HEK293 (cell line): ENCODE measurements around the gene ASTN2.

Experiments used
- CTCF ChIA-PET: fragments of 350-600 bp; formaldehyde crosslinking; extraction: SDS; loops from one replicate; lab custom pipeline; 2021; ENCODE audit warnings: antibody characterized with exemption; lab: Yijun Ruan, JAX
- POLR2A ChIA-PET: fragments of 300-600 bp; formaldehyde crosslinking; extraction: SDS; loops from one replicate; lab custom pipeline; 2020; ENCODE audit warnings: antibody characterized with exemption, inconsistent platforms; lab: Yijun Ruan, JAX
- H3K27ac ChIP-seq: fragments of 200-500 bp; sonication (Bioruptor generic); 2 replicates; pipeline ENCODE4 v1.5.1; 2014; ENCODE audit warnings: low read depth, low read length, control low read depth, inconsistent platforms; ENCODE audit errors: extremely low read depth
- H3K36me3 ChIP-seq, 2 experiments: fragments of 200-500 bp in 1 of 2; sonication (Bioruptor generic) in 1 of 2; 1 replicate in 1 of 2; 2 replicates in 1 of 2; pipeline ENCODE4 v1.5.1; 2014 to 2017; ENCODE audit warnings: inconsistent platforms in 2 of 2, low read length in 2 of 2; ENCODE audit not compliant: control insufficient read depth in 2 of 2, insufficient read depth in 1 of 2
- H3K4me1 ChIP-seq: fragments of 200-500 bp; sonication (Bioruptor generic); 2 replicates; pipeline ENCODE4 v1.5.1; 2014; ENCODE audit warnings: mild to moderate bottlenecking, low read length, inconsistent platforms; ENCODE audit not compliant: control insufficient read depth, insufficient read depth
- H3K4me3 ChIP-seq: 2 replicates; pipeline ENCODE4 v1.5.1; 2011; ENCODE audit warnings: low read depth, mild to moderate bottlenecking, control low read depth, low read length, moderate library complexity
- H3K9me3 ChIP-seq: fragments of 200-500 bp; sonication (Bioruptor generic); 2 replicates; pipeline ENCODE4 v1.5.1; 2014; ENCODE audit warnings: low read depth, low read length, inconsistent platforms; ENCODE audit not compliant: control insufficient read depth, insufficient read depth
- HOXD13 ChIP-seq: sonication (generic); formaldehyde crosslinking; IDR thresholded peaks from 2 replicates; pipeline ENCODE4 v1.8.0; 2022; ENCODE audit warnings: missing genetic modification reagents, borderline replicate concordance
- INSM2 ChIP-seq: fragments of 450-650 bp; formaldehyde crosslinking; IDR thresholded peaks from 2 replicates; pipeline ENCODE4 v1.5.1; 2016; ENCODE audit warnings: missing biosample characterization, missing genetic modification characterization
- SCRT2 ChIP-seq: fragments of 450-650 bp; formaldehyde crosslinking; IDR thresholded peaks from 2 replicates; pipeline ENCODE4 v1.5.1; 2016; ENCODE audit warnings: missing biosample characterization, missing genetic modification characterization
- ZBTB48 ChIP-seq: fragments of 450-650 bp; formaldehyde crosslinking; IDR thresholded peaks from 2 replicates; pipeline ENCODE4 v1.5.1; 2016; ENCODE audit warnings: missing biosample characterization, missing genetic modification characterization
- ZFP3 ChIP-seq: fragments of 450-650 bp; formaldehyde crosslinking; IDR thresholded peaks from 2 replicates; pipeline ENCODE4 v1.5.1; 2016; ENCODE audit warnings: low read depth, missing biosample characterization, missing genetic modification characterization
- ZNF112 ChIP-seq: fragments of 450-650 bp; formaldehyde crosslinking; IDR thresholded peaks from 2 replicates; pipeline ENCODE4 v1.5.0; 2017; ENCODE audit warnings: missing biosample characterization, missing genetic modification characterization
- ZNF146 ChIP-seq: fragments of 450-650 bp; formaldehyde crosslinking; IDR thresholded peaks from 2 replicates; pipeline ENCODE4 v1.5.1; 2016; ENCODE audit warnings: missing biosample characterization, missing genetic modification characterization
- ZNF184 ChIP-seq: fragments of 450-650 bp; IDR thresholded peaks from 2 replicates; pipeline ENCODE4 v1.5.1; 2018; ENCODE audit warnings: missing biosample characterization, mild to moderate bottlenecking, missing genetic modification characterization
- ZNF2 ChIP-seq: fragments of 450-650 bp; formaldehyde crosslinking; IDR thresholded peaks from 2 replicates; pipeline ENCODE4 v1.5.1; 2016; ENCODE audit warnings: missing biosample characterization, missing genetic modification characterization
- ZNF274 ChIP-seq, 2 experiments: fragments of 200-500 bp in 1 of 2; fragments of 450-650 bp in 1 of 2; sonication (Bioruptor generic) in 1 of 2; formaldehyde crosslinking in 1 of 2; IDR thresholded peaks; 2 replicates each; pipeline versions ENCODE4 v1.5.1 to v1.6.1; 2014 to 2016; ENCODE audit warnings: borderline replicate concordance in 1 of 2, inconsistent platforms in 1 of 2, low read length in 1 of 2, missing biosample characterization in 1 of 2, missing genetic modification characterization in 1 of 2
- ZNF362 ChIP-seq: fragments of 450-650 bp; formaldehyde crosslinking; IDR thresholded peaks from 2 replicates; pipeline ENCODE4 v1.5.1; 2016; ENCODE audit warnings: missing biosample characterization, missing genetic modification characterization
- ZNF366 ChIP-seq: fragments of 450-650 bp; formaldehyde crosslinking; conservative IDR thresholded peaks from 2 replicates; pipeline ENCODE4 v1.5.1; 2016; ENCODE audit warnings: missing biosample characterization, missing genetic modification characterization
- ZNF48 ChIP-seq: fragments of 450-650 bp; formaldehyde crosslinking; IDR thresholded peaks from 2 replicates; pipeline ENCODE4 v1.5.1; 2016; ENCODE audit warnings: missing biosample characterization, missing genetic modification characterization
- ZNF488 ChIP-seq: fragments of 450-650 bp; formaldehyde crosslinking; IDR thresholded peaks from 2 replicates; pipeline ENCODE4 v1.5.1; 2016; ENCODE audit warnings: missing biosample characterization, missing genetic modification characterization
- ZNF623 ChIP-seq: fragments of 450-650 bp; formaldehyde crosslinking; IDR thresholded peaks from 2 replicates; pipeline ENCODE4 v1.5.1; 2016; ENCODE audit warnings: missing biosample characterization, missing genetic modification characterization
- ZNF704 ChIP-seq: fragments of 450-650 bp; formaldehyde crosslinking; IDR thresholded peaks from 2 replicates; pipeline ENCODE4 v1.5.1; 2016; ENCODE audit warnings: missing biosample characterization, missing genetic modification characterization
- ZNF776 ChIP-seq: fragments of 450-650 bp; formaldehyde crosslinking; IDR thresholded peaks from 2 replicates; pipeline ENCODE4 v1.5.0; 2017; ENCODE audit warnings: missing biosample characterization, missing genetic modification characterization, borderline replicate concordance
- ZNF785 ChIP-seq: fragments of 450-650 bp; formaldehyde crosslinking; IDR thresholded peaks from 2 replicates; pipeline ENCODE4 v1.5.1; 2016; ENCODE audit warnings: missing biosample characterization, missing genetic modification characterization
- ZNF830 ChIP-seq: fragments of 450-650 bp; IDR thresholded peaks from 2 replicates; pipeline ENCODE4 v1.5.0; 2018; ENCODE audit warnings: missing biosample characterization, missing genetic modification characterization, low read depth, mild to moderate bottlenecking, moderate library complexity
- ZSCAN16 ChIP-seq: fragments of 450-650 bp; formaldehyde crosslinking; IDR thresholded peaks from 2 replicates; pipeline ENCODE4 v1.5.1; 2016; ENCODE audit warnings: missing biosample characterization, missing genetic modification characterization
- TF ChIP-seq, protein P1 (sequence below): fragments of 450-650 bp; formaldehyde crosslinking; optimal IDR thresholded peaks from 2 replicates; pipeline ENCODE3; 2016; ENCODE audit warnings: missing biosample characterization, mild to moderate bottlenecking, missing genetic modification characterization

Gene ASTN2

DNA sequence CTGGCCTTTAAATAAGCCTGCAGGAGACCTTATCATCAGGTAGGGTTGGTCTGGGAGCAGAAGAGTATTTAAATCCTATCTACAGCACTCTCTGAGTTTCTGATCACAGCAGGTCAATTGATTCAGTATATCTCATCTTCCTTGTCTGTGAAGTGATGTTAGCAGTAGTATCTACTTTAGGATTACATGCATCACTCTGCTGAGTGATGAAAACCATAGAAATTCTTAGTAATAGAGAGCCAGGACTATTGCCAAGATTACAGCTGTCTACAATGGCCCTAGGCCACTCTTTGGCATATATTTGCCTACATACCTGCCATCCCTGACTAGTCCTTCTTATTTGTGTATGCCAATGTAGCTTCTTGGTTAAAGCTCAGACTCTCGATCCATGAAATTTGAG, 183.8 kb downstream of the ASTN2 start:
- Histone ChIP-seq H3K36me3 (no peaks in the 10 kb centered on the region), H3K27ac (no peak overlapping the region), H3K9me3 (no peaks in the 10 kb centered on the region), H3K4me1 (no peaks in the 10 kb centered on the region), H3K4me3 (no peak overlapping the region)
- TF ChIP-seq ZNF830 (tag by site-specific recombination) (no peak), ZNF488 (no peak)
- ChIA-PET POLR2A (no interaction called here), CTCF (no interaction called here)

GRCh38 chr9:117224695-117225094, 190.2 kb downstream of the ASTN2 start:
- CTCF ChIA-PET = no interaction called here

DNA sequence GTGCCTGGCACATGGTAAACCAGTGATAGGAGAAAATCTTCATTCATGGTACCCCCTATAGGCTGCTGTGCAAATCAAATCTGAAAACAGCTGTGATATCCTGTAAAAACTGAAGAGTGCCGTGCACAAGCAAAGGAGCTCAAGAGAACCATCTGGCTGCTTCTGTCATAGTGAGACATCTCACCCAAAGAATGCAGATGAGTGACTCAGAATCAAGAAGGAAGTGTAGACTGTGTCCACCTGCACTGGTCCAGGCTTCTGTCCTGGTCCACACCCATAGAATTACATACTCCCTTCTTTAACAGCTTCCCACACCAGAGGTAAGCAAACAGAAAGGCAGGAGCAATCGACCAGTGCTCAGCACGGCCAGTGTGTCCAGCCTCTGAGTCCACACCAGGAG, 195.9 kb downstream of the ASTN2 start:
- TF ChIP-seq ZNF830 (tag by site-specific recombination) (no peak), ZNF146 (tag by site-specific recombination) (no peak), ZBTB48 (tag by site-specific recombination) (no peak), ZFP3 (no peak), INSM2 (tag by site-specific recombination) (no peak), ZNF366 (tag by site-specific recombination) (no peak), ZNF362 (no peak), ZNF48 (tag by site-specific recombination) (no peak), ZNF2 (tag by site-specific recombination) (no peak), ZNF704 (no peak), ZNF785 (tag by site-specific recombination) (no peak), HOXD13 (no peak), SCRT2 (no peak), ZNF112 (no peak), ZNF623 (tag by site-specific recombination) (no peak), ZNF184 (no peak), ZNF274 (IDR thresholded peaks at IDR 0.05; ENCODE audit: low read length) (no peak), ZNF274 (tag by site-specific recombination; IDR thresholded peaks at IDR 0.05; ENCODE audit: borderline replicate concordance) (no peak), ZSCAN16 (no peak)
- TF ChIP-seq, protein P1, sequence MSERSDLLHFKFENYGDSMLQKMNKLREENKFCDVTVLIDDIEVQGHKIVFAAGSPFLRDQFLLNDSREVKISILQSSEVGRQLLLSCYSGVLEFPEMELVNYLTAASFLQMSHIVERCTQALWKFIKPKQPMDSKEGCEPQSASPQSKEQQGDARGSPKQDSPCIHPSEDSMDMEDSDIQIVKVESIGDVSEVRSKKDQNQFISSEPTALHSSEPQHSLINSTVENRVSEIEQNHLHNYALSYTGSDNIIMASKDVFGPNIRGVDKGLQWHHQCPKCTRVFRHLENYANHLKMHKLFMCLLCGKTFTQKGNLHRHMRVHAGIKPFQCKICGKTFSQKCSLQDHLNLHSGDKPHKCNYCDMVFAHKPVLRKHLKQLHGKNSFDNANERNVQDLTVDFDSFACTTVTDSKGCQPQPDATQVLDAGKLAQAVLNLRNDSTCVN = no peak
- no peak overlapping the region for H3K27ac ChIP-seq
- no peaks in the 10 kb centered on the region for H3K4me1 ChIP-seq
- H3K9me3 ChIP-seq = no peaks in the 10 kb centered on the region
- no peak overlapping the region for H3K4me3 ChIP-seq
- ChIA-PET CTCF (interaction anchor here (1.6 kb wide), 1 partner anchor 193 kb away, joined by 5 read pairs; no protein-coding TSS in a partner anchor), POLR2A (no interaction called here)
- H3K36me3 ChIP-seq = no peaks in the 10 kb centered on the region

More at GRCh38 chr9:117224695-117225094, 190.2 kb downstream of the ASTN2 start:
- H3K27ac ChIP-seq = no peak overlapping the region
- no peak overlapping the region for H3K4me3 ChIP-seq
- TF ChIP-seq SCRT2 (peak; percentile 86), ZNF776 (no peak)
- POLR2A ChIA-PET = no interaction called here
- H3K36me3 ChIP-seq = no peaks in the 10 kb centered on the region
- H3K9me3 ChIP-seq = no peaks in the 10 kb centered on the region
- no peaks in the 10 kb centered on the region for H3K4me1 ChIP-seq
